T-helper 9 cell (primary cell): Measurements from ENCODE around the gene MRC1.
"Not testable (repeated sequence)": the region's sequence is repeated elsewhere in the genome, so short reads cannot be mapped to it uniquely, and the experiment has no call there.

Experiments used
- DNase-seq: peaks from one replicate; pipeline ENCODE4 v3.0.0-alpha.2; 2020

The MRC1 gene

GRCh38 chr10:17910125-17910789 lies 101.1 kb downstream of the MRC1 start:
- no peak for DNase-seq

- DNase-seq, result no peak
These were observed 103.6 kb downstream of the MRC1 start for GRCh38 chr10:17912754-17913153.

GRCh38 chr10:17913604-17914003 lies 104.5 kb downstream of the MRC1 start:
- DNase-seq, result no peak

GRCh38 chr10:17914169-17915045 lies 105.3 kb downstream of the MRC1 start:
- no peak for DNase-seq

- no peak for DNase-seq
These were observed 106.0 kb downstream of the MRC1 start for GRCh38 chr10:17915181-17915580.

- no peak for DNase-seq
These were observed 109.2 kb downstream of the MRC1 start for GRCh38 chr10:17918187-17918903.

GRCh38 chr10:17921378-17921777 lies 112.2 kb downstream of the MRC1 start:
- no peak for DNase-seq

- no peak for DNase-seq
These were observed 114.6 kb downstream of the MRC1 start for GRCh38 chr10:17923728-17924127.

- DNase-seq, result no peak
These were observed 134.0 kb downstream of the MRC1 start for GRCh38 chr10:17943033-17943745.

GRCh38 chr10:17950269-17950668 lies 141.1 kb downstream of the MRC1 start:
- DNase-seq, result not testable (repeated sequence)

GRCh38 chr10:17950726-17951125 lies 141.6 kb downstream of the MRC1 start:
- no peak for DNase-seq

- no peak for DNase-seq
These were observed 142.8 kb downstream of the MRC1 start, which contains the start of gene SLC39A12 for GRCh38 chr10:17951868-17952371. SLC39A12 (plus strand) TSS chr10:17951918; CDS start chr10:17953277, 1,359 bp downstream.

GRCh38 chr10:17954372-17954771 lies 145.2 kb downstream of the MRC1 start:
- not testable (repeated sequence) for DNase-seq

- DNase-seq, result no peak
These were observed 145.7 kb downstream of the MRC1 start for GRCh38 chr10:17954861-17955260.

- no peak for DNase-seq
These were observed 148.9 kb downstream of the MRC1 start for GRCh38 chr10:17958049-17958448.

GRCh38 chr10:17959870-17960269 lies 150.7 kb downstream of the MRC1 start:
- no peak for DNase-seq
